Inflammatory macrophage treated with lipopolysaccharide for 1 hour (primary cell): ENCODE data around the gene ALOX5AP.

Experiments used
- DNase-seq, 2 donors: peaks; one replicate each; pipeline ENCODE4 v3.0.0-alpha.2; 2020 to 2022

The ALOX5AP gene

GRCh38 chr13:30715372-30715756, 20.0 kb upstream of the ALOX5AP start:
- DNase-seq, result no peak

- no peak for DNase-seq
These were observed 19.5 kb upstream of the ALOX5AP start for GRCh38 chr13:30715837-30716236.

- DNase-seq, result peak; percentile 48 to 57
These were observed 16.4 kb upstream of the ALOX5AP start for GRCh38 chr13:30718661-30719524.

GRCh38 chr13:30719525-30719914, 15.8 kb upstream of the ALOX5AP start:
- no peak for DNase-seq

- peak; percentile 81 to 84 for DNase-seq
These were observed 15.0 kb upstream of the ALOX5AP start for GRCh38 chr13:30720172-30720869.

GRCh38 chr13:30721936-30722335, 13.4 kb upstream of the ALOX5AP start:
- peak; percentile 52 to 64 for DNase-seq

GRCh38 chr13:30722361-30722760, 13.0 kb upstream of the ALOX5AP start:
- DNase-seq, result no peak

GRCh38 chr13:30724778-30725177, 10.6 kb upstream of the ALOX5AP start:
- no peak for DNase-seq

GRCh38 chr13:30725326-30726085, 9.8 kb upstream of the ALOX5AP start:
- DNase-seq, result no peak

GRCh38 chr13:30726192-30726591, 9.2 kb upstream of the ALOX5AP start:
- no peak for DNase-seq

- no peak for DNase-seq
These were observed 7.6 kb upstream of the ALOX5AP start for GRCh38 chr13:30727491-30728355.

- no peak for DNase-seq
These were observed 5.5 kb upstream of the ALOX5AP start for GRCh38 chr13:30729801-30730200.

GRCh38 chr13:30730526-30730925, 4.8 kb upstream of the ALOX5AP start:
- no peak for DNase-seq

- DNase-seq, result no peak
These were observed 3.8 kb upstream of the ALOX5AP start for GRCh38 chr13:30731361-30732045.

GRCh38 chr13:30732046-30732390, 3.3 kb upstream of the ALOX5AP start:
- DNase-seq, result no peak

- peak; percentile 35 to 60 for DNase-seq
These were observed 904 bp upstream of the ALOX5AP start for GRCh38 chr13:30734439-30734838.

GRCh38 chr13:30735872-30736175, 481 bp downstream of the ALOX5AP start:
- DNase-seq, result no peak

GRCh38 chr13:30736461-30737320, 1.3 kb downstream of the ALOX5AP start:
- DNase-seq, result peak in 1 of 2 donors; percentile 22

- DNase-seq, result peak; percentile 52 to 60
These were observed 2.4 kb downstream of the ALOX5AP start for GRCh38 chr13:30737511-30738337.
